GM12891 (cell line): ENCODE data around the gene SYT1.

Source experiments
- POLR2A ChIP-seq: IDR thresholded peaks from 2 replicates; pipeline ENCODE4 v1.6.1; 2011; ENCODE audit warnings: low read depth, low read length, control low read depth
- POLR2AphosphoS5 ChIP-seq: IDR thresholded peaks from 2 replicates; pipeline ENCODE4 v1.6.1; 2011; ENCODE audit warnings: low read depth, low read length, control low read depth
- POU2F2 ChIP-seq: IDR thresholded peaks from 2 replicates; pipeline ENCODE4 v1.6.1; 2011; ENCODE audit warnings: low read depth, mild to moderate bottlenecking, control low read depth, low read length, moderate library complexity
- SPI1 ChIP-seq: IDR thresholded peaks from 2 replicates; pipeline ENCODE4 v1.6.1; 2011; ENCODE audit warnings: low read depth, low read length, control low read depth
- TAF1 ChIP-seq: IDR thresholded peaks from 2 replicates; pipeline ENCODE4 v1.6.1; 2011; ENCODE audit warnings: low read depth, low read length, control low read depth

DNA sequence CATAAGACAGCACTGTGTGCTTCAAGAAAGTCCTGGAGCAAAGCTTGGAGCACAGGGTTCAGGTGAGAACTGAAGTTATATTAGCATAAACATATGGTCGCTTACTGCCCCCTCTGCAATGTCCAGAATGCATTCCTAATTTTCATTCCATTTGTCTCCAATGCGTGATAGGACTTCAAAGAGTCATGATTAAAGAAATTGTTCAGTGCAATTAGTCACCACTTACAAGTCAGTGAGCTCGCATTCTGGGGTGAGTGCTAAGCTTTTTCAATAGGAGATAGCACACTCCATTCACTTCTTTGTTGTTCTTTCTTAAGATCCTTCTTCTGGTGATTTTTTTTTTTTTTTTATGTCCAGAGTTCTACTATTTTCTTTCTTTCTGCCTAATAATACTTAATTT lies 398.4 kb downstream of the SYT1 start:
- TF ChIP-seq POU2F2 (no peak), POLR2A (no peak), POLR2AphosphoS5 (no peak), TAF1 (no peak), SPI1 (no peak)
